Measurements from ENCODE around the gene GPER1. TPM values are rescaled to one million over a fixed set of nuclear protein-coding genes. Genes with fewer than 3 reads are reported as not detected.

GPER1 gene
- total RNA-seq, 1 experiment from 2014 or later: 2.9 TPM

DNA sequence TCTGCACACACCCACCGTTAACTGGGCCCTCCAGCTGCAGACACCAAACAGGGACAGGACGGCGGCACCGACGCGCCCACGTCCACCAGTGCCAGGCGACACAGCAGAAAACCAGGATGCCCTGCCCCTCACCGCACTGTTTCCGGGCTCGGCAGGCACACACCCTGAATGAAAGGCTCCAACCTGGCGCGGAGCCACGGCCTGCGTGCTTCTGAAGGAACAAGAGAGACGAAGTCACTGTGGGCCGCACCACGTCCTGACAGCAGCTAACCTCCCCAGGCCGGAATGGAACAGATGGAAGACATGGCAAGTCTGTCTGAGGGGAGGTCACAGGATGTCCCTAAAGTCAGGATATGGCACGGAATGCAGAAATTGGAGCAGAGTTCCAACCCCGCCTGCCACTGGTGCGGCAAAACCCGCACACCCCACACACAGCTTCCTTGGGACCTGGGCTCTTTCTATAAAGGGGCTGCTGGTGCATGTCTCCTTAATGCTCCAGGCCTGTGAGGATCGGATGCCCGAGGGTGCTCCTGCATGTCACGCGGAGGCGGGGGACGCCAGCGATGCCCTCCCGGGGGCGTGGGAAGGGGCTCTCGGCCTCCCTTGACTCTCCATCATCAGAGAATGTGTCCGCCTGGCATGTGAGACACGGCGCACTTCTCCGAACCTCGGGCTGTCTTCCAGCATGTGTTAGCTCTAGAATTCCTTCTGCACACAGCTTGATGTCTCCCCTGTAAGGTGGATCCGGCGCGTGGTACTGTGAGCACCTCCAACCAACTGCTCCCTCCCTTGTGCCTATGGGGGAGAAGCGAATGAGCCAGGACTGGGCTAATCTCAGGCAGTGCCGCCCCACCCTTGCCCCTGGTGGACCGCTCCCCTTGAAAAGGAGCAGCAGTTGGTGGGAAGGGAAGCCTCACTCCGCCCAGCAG, 3.9 kb upstream of the GPER1 start:
- Histone ChIP-seq H3K27ac (ENCODE audit: low read length) (no peak overlapping the region), H3K4me3 (ENCODE audit: low read depth in 2 of 2, low read length in 2 of 2) (no peak overlapping the region), H3K36me3 (ENCODE audit: control insufficient read depth, insufficient read depth, low read length) (no peaks in the 10 kb centered on the region), H3K27me3 (ENCODE audit: control insufficient read depth, insufficient read depth, low read length) (no peaks in the 10 kb centered on the region), H3K4me1 (ENCODE audit: control insufficient read depth, insufficient read depth, low read length) (peaks cover 53% of the 10 kb centered on the region), H3K9me3 (ENCODE audit: control insufficient read depth, insufficient read depth, low read depth, low read length) (no peaks in the 10 kb centered on the region)
- in situ Hi-C loops (cut with HindIII; ENCODE audit: low pct_unique_long_range_greater_than_20kb, low sequenced_read_pairs): no loop called here
- CTCF ChIA-PET: no interaction called here
- BruUV-seq (replicated peaks): no TSS peak
- POLR2A ChIA-PET: no interaction called here
- DNase-seq (ENCODE audit: low read depth, low spot score): no peak
- TF ChIP-seq SIN3A (IDR thresholded peaks at IDR 0.05; ENCODE audit: borderline replicate concordance, insufficient read depth, low read depth, low read length) (no peak), REST (IDR thresholded peaks at IDR 0.05; ENCODE audit: insufficient read depth in 1 of 2, low read depth in 2 of 2, low read length in 1 of 2) (no peak), POLR2AphosphoS5 (IDR thresholded peaks at IDR 0.05; ENCODE audit: low read depth, low read length) (no peak), TCF7L2 (IDR thresholded peaks at IDR 0.05; ENCODE audit: low read depth, low read length) (no peak)
- TF ChIP-seq, protein P1, sequence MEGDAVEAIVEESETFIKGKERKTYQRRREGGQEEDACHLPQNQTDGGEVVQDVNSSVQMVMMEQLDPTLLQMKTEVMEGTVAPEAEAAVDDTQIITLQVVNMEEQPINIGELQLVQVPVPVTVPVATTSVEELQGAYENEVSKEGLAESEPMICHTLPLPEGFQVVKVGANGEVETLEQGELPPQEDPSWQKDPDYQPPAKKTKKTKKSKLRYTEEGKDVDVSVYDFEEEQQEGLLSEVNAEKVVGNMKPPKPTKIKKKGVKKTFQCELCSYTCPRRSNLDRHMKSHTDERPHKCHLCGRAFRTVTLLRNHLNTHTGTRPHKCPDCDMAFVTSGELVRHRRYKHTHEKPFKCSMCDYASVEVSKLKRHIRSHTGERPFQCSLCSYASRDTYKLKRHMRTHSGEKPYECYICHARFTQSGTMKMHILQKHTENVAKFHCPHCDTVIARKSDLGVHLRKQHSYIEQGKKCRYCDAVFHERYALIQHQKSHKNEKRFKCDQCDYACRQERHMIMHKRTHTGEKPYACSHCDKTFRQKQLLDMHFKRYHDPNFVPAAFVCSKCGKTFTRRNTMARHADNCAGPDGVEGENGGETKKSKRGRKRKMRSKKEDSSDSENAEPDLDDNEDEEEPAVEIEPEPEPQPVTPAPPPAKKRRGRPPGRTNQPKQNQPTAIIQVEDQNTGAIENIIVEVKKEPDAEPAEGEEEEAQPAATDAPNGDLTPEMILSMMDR (IDR thresholded peaks at IDR 0.05): no peak
- intact Hi-C loops (cut with micrococcal nuclease; ENCODE audit: unreplicated experiment): no loop called here
- no peak for ATAC-seq

DNA sequence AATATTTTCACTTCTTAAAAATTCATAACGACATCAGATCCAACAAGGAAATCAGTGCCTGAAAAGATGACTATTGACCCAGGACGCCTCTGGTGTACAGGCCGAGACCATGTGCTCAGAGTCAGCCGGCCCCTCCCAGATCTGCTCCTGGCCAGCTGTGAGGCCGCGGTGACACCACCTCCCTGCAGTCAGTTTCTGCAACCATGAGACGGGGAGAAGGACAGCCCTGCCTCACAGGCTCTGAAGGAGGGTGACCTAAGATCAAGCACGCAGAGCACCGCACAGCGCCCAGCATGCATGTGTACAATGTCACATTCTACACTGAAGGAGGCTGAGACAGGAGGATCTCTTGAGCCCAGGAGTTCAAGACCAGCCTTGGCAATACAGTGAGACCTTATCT, 2.6 kb upstream of the GPER1 start:
- DNase-seq (ENCODE audit: low read depth, low spot score): no peak
- intact Hi-C loops (cut with micrococcal nuclease; ENCODE audit: unreplicated experiment): no loop called here
- no peaks in the 10 kb centered on the region for H3K9me3 ChIP-seq (ENCODE audit: control insufficient read depth, insufficient read depth, low read depth, low read length)
- in situ Hi-C loops (cut with HindIII; ENCODE audit: low pct_unique_long_range_greater_than_20kb, low sequenced_read_pairs): no loop called here
- H3K27ac ChIP-seq (ENCODE audit: low read length): no peak overlapping the region
- BruUV-seq (replicated peaks): no TSS peak
- H3K36me3 ChIP-seq (ENCODE audit: control insufficient read depth, insufficient read depth, low read length): no peaks in the 10 kb centered on the region
- TF ChIP-seq REST (IDR thresholded peaks at IDR 0.05; ENCODE audit: insufficient read depth in 1 of 2, low read depth in 2 of 2, low read length in 1 of 2) (no peak), TCF7L2 (IDR thresholded peaks at IDR 0.05; ENCODE audit: low read depth, low read length) (no peak), POLR2AphosphoS5 (IDR thresholded peaks at IDR 0.05; ENCODE audit: low read depth, low read length) (no peak), SIN3A (IDR thresholded peaks at IDR 0.05; ENCODE audit: borderline replicate concordance, insufficient read depth, low read depth, low read length) (no peak)
- TF ChIP-seq, protein P1 (IDR thresholded peaks at IDR 0.05): no peak
- CTCF ChIA-PET: interaction anchor here (1.3 kb wide), 1 partner anchor 91 kb away, joined by 8 read pairs; no protein-coding TSS in a partner anchor
- ATAC-seq: no peak
- H3K27me3 ChIP-seq (ENCODE audit: control insufficient read depth, insufficient read depth, low read length): no peaks in the 10 kb centered on the region
- H3K4me1 ChIP-seq (ENCODE audit: control insufficient read depth, insufficient read depth, low read length): peaks cover 50% of the 10 kb centered on the region
- no peak overlapping the region for H3K4me3 ChIP-seq (ENCODE audit: low read depth in 2 of 2, low read length in 2 of 2)
- POLR2A ChIA-PET: no interaction called here

Measured in Panc1 (cell line).